ENCODE measurements around the gene SPP2.

- no peak for TF ChIP-seq TARDBP (IDR thresholded peaks at IDR 0.05)
- no peak for TF ChIP-seq BHLHE40 (IDR thresholded peaks at IDR 0.05; ENCODE audit: borderline replicate concordance)
- TF ChIP-seq ARNT (IDR thresholded peaks at IDR 0.05): no peak
- TF ChIP-seq, protein P1, sequence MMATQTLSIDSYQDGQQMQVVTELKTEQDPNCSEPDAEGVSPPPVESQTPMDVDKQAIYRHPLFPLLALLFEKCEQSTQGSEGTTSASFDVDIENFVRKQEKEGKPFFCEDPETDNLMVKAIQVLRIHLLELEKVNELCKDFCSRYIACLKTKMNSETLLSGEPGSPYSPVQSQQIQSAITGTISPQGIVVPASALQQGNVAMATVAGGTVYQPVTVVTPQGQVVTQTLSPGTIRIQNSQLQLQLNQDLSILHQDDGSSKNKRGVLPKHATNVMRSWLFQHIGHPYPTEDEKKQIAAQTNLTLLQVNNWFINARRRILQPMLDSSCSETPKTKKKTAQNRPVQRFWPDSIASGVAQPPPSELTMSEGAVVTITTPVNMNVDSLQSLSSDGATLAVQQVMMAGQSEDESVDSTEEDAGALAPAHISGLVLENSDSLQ (IDR thresholded peaks at IDR 0.05): no peak
- no peak for TF ChIP-seq SUZ12 (IDR thresholded peaks at IDR 0.05)
- no peak for TF ChIP-seq ZNF384 (IDR thresholded peaks at IDR 0.05)
- no peak for TF ChIP-seq LEF1 (IDR thresholded peaks at IDR 0.05; ENCODE audit: borderline replicate concordance)
Observed at GRCh38 chr2:234051374-234052070, 1.0 kb downstream of the SPP2 start.

Data from HEK293T (cell line).